Breast epithelium (tissue), 4 donors: ENCODE results near the gene CCDC187. TPM values are rescaled to one million over a fixed set of nuclear protein-coding genes. Genes with fewer than 3 reads are reported as not detected.

Source experiments
- DNase-seq, 2 donors: peaks; one replicate each; pipeline ENCODE4 v3.0.0-alpha.2; 2019; ENCODE audit warnings: low spot score in 2 of 2
- H3K27ac ChIP-seq, 2 donors: fragments of 200-600 bp; sonication (generic) in 1 of 2; one replicate each; pipeline ENCODE4 v1.5.1; 2016 to 2019; ENCODE audit warnings: mild to moderate bottlenecking in 1 of 2
- H3K27me3 ChIP-seq, 2 donors: fragments of 200-600 bp; sonication (generic) in 1 of 2; one replicate each; pipeline versions ENCODE4 v1.5.1 to v1.6.0; 2017 to 2019; ENCODE audit warnings: control low read depth in 1 of 2, mild to moderate bottlenecking in 1 of 2
- H3K36me3 ChIP-seq: fragments of 200-600 bp; one replicate; pipeline ENCODE4 v1.5.1; 2019
- H3K4me1 ChIP-seq, 2 donors: fragments of 200-600 bp; sonication (generic); one replicate each; pipeline ENCODE4 v1.5.1; 2016 to 2019; ENCODE audit warnings: control low read depth in 1 of 2
- H3K4me3 ChIP-seq, 3 donors: fragments of 200-600 bp; sonication (generic); 1 replicate in 2 of 3; 2 replicates in 1 of 3; pipeline ENCODE4 v1.5.1; 2016 to 2019; ENCODE audit warnings: mild to moderate bottlenecking in 3 of 3, moderate library complexity in 2 of 3
- H3K9me3 ChIP-seq, 2 donors: fragments of 200-600 bp; sonication (generic) in 1 of 2; one replicate each; pipeline ENCODE4 v1.5.1; 2016 to 2019; ENCODE audit warnings: control low read depth in 1 of 2
- POLR2A ChIP-seq: fragments of 450-650 bp; IDR thresholded peaks from one replicate; pipeline ENCODE4 v1.6.1; 2016; ENCODE audit warnings: antibody characterized with exemption, mild to moderate bottlenecking, moderate library complexity
- POLR2AphosphoS5 ChIP-seq, 3 donors: sonication (generic); formaldehyde crosslinking; IDR thresholded peaks; one replicate each; pipeline ENCODE4 v1.6.1; 2017; ENCODE audit warnings: antibody characterized with exemption in 3 of 3
- intact Hi-C: fragments of 100-400 bp; cut with DNase I; formaldehyde crosslinking; loops from one replicate; pipeline ENCODE4 v1.15.1; 2023; ENCODE audit warnings: low total_unique reads
- total RNA-seq, 3 donors: library from RNA; depleted of rRNA; stranded (reverse); fragments of >200 nt; gene quantifications; one replicate each; pipeline ENCODE4 v1.1.0, GENCODE V29; 2016
- TF ChIP-seq, protein P1 (sequence below), 3 donors: fragments of 450-650 bp; IDR thresholded peaks; one replicate each; pipeline ENCODE4 v1.5.1; 2016 to 2017; ENCODE audit warnings: antibody characterized with exemption in 3 of 3, mild to moderate bottlenecking in 3 of 3, moderate library complexity in 3 of 3

CCDC187 gene
- total RNA-seq, 3 donors from 2014 or later: not detected

DNA sequence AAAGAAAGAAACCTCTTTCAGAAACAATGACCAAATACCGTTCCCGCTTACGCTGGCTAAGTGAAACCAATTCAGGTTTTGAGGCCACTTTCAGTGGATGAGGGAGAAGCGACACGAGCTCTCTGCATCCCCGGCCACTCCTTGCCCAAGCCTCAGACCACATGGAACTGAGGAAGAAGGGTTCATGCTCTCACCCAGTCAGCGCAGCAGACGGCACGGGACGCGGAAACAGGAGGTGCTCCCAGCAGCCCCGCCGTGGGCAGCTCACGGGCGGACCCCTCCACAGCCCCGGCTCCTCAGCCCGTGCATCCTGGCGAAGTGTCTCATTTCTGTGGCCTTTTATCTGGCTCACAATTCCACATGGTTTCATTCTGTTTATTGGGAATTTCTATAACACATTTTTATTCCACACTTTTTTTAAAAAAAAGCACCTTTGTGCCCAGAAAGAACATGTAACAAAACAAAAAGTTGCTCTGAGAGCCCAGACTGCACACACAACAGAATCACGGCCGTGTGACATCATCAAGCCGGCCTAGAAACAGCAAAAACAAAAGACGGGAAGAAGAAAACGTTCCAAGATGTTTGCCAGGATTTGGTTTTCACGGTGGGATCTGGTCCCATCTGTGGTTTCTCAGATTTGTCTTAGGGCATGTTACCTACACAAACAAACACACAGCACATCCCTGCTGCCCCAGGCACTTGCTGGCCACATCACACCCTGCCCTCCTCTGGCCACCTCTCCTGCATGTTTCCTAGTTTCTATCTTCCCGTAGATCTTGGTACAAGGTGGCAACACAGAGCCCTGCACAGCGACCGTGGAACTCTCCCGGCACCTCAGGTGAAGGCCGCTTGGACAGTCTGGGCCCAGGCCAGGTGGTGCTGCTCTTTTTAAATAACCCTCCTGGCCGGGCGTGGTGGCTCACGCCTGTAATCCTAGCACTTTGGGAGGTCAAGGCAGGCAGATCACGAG, 74.5 kb downstream of the CCDC187 start:
- H3K4me3 ChIP-seq: no peak overlapping the region
- intact Hi-C loops: no loop called here

DNA sequence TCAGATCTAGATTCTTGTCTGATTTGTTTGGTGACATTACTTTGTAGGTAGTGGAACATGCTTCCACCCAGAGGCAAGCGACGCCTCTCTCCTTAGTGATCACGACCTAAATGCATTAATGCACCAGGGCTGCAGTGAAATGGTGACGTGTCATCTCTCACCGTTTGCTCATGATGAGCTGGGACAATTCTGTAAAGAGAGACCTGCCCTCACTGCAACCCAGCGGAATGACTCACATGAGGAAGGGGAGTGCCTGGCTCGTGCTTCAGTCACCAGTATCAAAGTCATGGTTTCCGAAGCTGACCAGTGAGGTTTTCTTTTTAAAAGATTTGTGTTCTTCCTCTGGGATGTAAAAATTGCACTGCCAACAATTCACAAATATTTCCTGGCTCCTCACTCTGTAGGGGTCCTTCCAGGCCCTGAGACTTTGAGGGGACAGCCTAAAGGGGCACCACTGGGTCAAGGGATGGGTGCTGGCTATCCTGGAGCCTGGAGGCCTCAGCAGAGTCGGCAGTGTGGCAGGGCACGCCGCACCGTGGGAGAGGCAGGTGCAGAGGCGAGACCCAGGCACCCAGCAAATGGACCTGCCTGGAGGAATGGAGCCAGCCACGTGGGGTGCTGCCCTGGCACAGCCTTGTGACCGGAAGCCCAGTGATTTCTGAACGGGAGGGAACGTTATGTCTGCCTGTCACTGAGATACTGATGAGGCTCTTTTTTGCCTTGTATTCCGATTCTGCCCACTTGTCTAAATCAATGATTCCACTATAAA, 75.6 kb downstream of the CCDC187 start:
- Histone ChIP-seq H3K27ac (no peak overlapping the region), H3K4me3 (no peak overlapping the region), H3K9me3 (no peaks in the 10 kb centered on the region), H3K4me1 (no peaks in the 10 kb centered on the region), H3K27me3 (no peaks in the 10 kb centered on the region), H3K36me3 (no peaks in the 10 kb centered on the region)
- intact Hi-C loops: no loop called here
- DNase-seq: no peak
- TF ChIP-seq, protein P1, sequence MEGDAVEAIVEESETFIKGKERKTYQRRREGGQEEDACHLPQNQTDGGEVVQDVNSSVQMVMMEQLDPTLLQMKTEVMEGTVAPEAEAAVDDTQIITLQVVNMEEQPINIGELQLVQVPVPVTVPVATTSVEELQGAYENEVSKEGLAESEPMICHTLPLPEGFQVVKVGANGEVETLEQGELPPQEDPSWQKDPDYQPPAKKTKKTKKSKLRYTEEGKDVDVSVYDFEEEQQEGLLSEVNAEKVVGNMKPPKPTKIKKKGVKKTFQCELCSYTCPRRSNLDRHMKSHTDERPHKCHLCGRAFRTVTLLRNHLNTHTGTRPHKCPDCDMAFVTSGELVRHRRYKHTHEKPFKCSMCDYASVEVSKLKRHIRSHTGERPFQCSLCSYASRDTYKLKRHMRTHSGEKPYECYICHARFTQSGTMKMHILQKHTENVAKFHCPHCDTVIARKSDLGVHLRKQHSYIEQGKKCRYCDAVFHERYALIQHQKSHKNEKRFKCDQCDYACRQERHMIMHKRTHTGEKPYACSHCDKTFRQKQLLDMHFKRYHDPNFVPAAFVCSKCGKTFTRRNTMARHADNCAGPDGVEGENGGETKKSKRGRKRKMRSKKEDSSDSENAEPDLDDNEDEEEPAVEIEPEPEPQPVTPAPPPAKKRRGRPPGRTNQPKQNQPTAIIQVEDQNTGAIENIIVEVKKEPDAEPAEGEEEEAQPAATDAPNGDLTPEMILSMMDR (IDR thresholded peaks at IDR 0.05): no peak
- no peak for TF ChIP-seq POLR2A
- no peak for TF ChIP-seq POLR2AphosphoS5 (IDR thresholded peaks at IDR 0.05)

More for the DNA sequence above, 74.5 kb downstream of the CCDC187 start:
- Histone ChIP-seq H3K4me1 (no peaks in the 10 kb centered on the region), H3K36me3 (no peaks in the 10 kb centered on the region), H3K9me3 (no peaks in the 10 kb centered on the region), H3K27me3 (no peaks in the 10 kb centered on the region), H3K27ac (no peak overlapping the region)
- DNase-seq: peak in 1 of 2 donors; percentile 27
- no peak for TF ChIP-seq POLR2A

DNA sequence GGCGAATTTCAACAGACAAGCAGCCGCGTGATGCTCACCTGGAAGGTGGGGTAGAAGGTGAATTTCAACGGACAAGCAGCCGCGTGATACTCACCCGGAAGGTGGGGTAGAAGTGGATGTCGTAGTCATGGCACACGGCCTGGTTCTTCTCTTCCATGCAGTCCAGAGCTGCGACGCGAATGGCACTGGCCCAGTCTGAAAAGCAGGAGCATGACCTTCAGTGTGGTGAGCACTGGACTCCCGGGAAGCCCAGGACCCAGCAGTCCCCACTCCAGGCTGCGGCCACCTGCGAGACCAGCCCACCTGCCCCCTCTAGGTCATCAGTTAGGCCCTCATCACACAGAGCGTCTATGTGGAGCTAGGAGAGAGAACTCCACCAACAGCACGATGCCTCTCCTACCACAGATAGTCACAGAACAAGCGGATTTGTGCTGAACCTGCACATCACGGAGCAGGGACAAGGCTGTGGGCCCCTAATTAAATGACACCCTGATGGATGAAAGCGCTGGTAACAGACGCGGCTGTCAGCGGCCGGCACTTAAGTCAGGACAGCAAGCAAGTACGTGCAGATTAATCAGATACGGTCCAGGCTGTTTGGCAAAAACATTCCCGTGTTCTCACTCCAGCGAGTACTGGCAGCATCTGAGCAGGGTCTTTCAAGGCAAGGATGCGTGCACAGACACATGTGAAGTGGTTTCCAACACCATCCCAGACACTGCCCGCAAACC, 77.0 kb downstream of the CCDC187 start:
- H3K4me1 ChIP-seq: no peaks in the 10 kb centered on the region
- TF ChIP-seq POLR2AphosphoS5 (IDR thresholded peaks at IDR 0.05): no peak
- TF ChIP-seq, protein P1 (IDR thresholded peaks at IDR 0.05): no peak
- no peak for TF ChIP-seq POLR2A
- no peaks in the 10 kb centered on the region for H3K27me3 ChIP-seq
- H3K4me3 ChIP-seq: no peak overlapping the region
- H3K27ac ChIP-seq: no peak overlapping the region
- no peaks in the 10 kb centered on the region for H3K9me3 ChIP-seq
- intact Hi-C loops: no loop called here
- no peak for DNase-seq
- no peaks in the 10 kb centered on the region for H3K36me3 ChIP-seq

DNA sequence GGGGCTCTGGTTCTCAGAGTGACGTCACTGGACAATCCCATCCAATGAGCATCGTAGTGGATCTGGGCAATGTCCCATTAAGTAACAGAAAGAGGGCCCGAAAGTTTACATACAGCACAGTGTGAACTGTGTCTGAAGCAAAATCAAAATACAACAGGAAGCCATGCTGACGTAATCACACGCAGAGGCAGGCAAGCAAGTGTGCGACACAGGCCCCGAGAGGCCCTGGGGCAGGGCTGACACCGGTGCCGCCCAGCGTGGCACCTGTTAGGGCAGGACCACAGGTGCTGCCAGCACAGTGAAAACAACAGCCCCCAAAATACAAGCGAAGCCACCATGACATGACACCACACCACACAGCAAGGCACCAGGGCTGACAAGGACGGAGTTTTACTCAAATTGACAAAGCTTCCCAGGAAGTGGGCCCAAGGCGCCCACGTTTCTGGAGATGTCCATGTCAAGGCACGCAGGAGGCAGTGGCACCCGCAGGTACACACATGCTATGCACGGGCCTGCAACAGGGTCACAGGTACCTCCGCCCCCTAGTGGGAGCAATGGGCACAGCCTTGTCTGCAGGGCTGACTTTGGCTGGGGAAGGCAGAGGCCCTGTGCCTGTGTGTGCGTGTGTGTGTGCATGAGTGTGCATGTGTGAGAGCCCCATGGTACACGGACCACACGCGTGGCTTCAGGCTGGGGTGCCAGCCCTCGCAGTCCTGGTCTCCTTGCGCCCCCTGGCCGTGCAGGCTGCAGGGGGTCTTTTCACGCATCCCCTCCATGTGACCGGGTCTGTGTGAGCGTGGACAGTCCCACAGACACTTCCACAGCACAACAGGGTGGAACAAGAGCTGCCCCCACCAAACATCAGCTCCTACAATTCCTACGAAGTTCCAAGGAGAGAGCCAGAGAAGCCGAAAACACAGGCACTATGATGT, 77.9 kb downstream of the CCDC187 start:
- peak; percentile 32 to 65 for DNase-seq
- H3K4me1 ChIP-seq: no peaks in the 10 kb centered on the region
- H3K27ac ChIP-seq: no peak overlapping the region
- intact Hi-C loops: no loop called here
- no peaks in the 10 kb centered on the region for H3K36me3 ChIP-seq
- no peaks in the 10 kb centered on the region for H3K9me3 ChIP-seq
- TF ChIP-seq, protein P1 (IDR thresholded peaks at IDR 0.05): peak in 2 of 3 donors; percentile 57 to 67
- no peak for TF ChIP-seq POLR2A
- H3K4me3 ChIP-seq: no peak overlapping the region
- no peaks in the 10 kb centered on the region for H3K27me3 ChIP-seq
